Measurements from ENCODE around the gene CCDC38. TPM values are rescaled to one million over a fixed set of nuclear protein-coding genes. Genes with fewer than 3 reads are reported as not detected.

Gene CCDC38
- total and polyA plus RNA-seq, 10 of the 15 experiments (the other 5 are each of a cell fraction or from before 2014, with no cell fraction given) = 0.04 to 0.05 TPM; not detected in 8

- intact Hi-C loops (cut with micrococcal nuclease; ENCODE audit: unreplicated experiment) (no loop called here), in situ Hi-C loops (cut with MboI) (no loop called here)
- ChIA-PET RAD21 (ENCODE audit: unreplicated experiment) (interaction anchor here (2.0 kb wide), 1 partner anchor 59 kb away, joined by 6 read pairs; no protein-coding TSS in a partner anchor), CTCF (interaction anchor here (1.0 to 1.3 kb wide), 3 partner anchors 10 to 139 kb away, joined by 3 to 5 read pairs (median 4); partner anchors contain the start of gene CCDC38), POLR2A (no interaction called here), SMC1A (ENCODE audit: uncharacterized antibody, unreplicated experiment) (no interaction called here)
- WGBS (ENCODE audit: insufficient coverage, insufficient replicate concordance, low lambda C conversion rate, missing lambda C conversion rate) = 1% methylated on average over 13 of the region's 13 CpGs
- FAIRE-seq (no peak), ATAC-seq (peak; percentile 56), DNase-seq (ENCODE audit: low read depth, low spot score) (no peak)
- no peaks in the 10 kb centered on the region; a peak in 2 of 4 replicates for H3K27me3 ChIP-seq (replicated peaks in 1 of 2; ENCODE audit: control insufficient read depth in 2 of 2, insufficient read depth in 2 of 2, low read length in 1 of 2)
- peak overlapping the region; percentile 81 for H3K9ac ChIP-seq (ENCODE audit: control insufficient read depth, insufficient read depth, low read length)
- H3K9me3 ChIP-seq (replicated peaks; ENCODE audit: control insufficient read depth, insufficient read depth, low read length) = peaks cover 6% of the 10 kb centered on the region; the same call in 2 of the 3 replicates
- TSS peak; percentile 47 for BruUV-seq (replicated peaks)
- peak overlapping the region; percentile 76 for H3K27ac ChIP-seq (ENCODE audit: control insufficient read depth, insufficient read depth)
- H3K36me3 ChIP-seq (ENCODE audit: control insufficient read depth in 2 of 2, insufficient read depth in 2 of 2, low read length in 1 of 2) = peaks cover 0 to 23% of the 10 kb centered on the region in 2 experiments; a peak in 2 of 4 replicates
- H2AFZ ChIP-seq (ENCODE audit: control insufficient read depth, low read depth, low read length) = peak overlapping the region; percentile 39
- H4K20me1 ChIP-seq (ENCODE audit: control insufficient read depth, insufficient read depth) = no peaks in the 10 kb centered on the region
- no peaks in the 10 kb centered on the region for H3K4me1 ChIP-seq (ENCODE audit: control insufficient read depth, insufficient read depth, low read length)
- H3K4me2 ChIP-seq (ENCODE audit: control insufficient read depth, insufficient read depth) = peak overlapping the region; percentile 80
- H3K4me3 ChIP-seq = peak overlapping the region; percentile 86
- TF ChIP-seq MTA3 (IDR thresholded peaks at IDR 0.05; ENCODE audit: borderline replicate concordance, low read length) (peak; percentile 43; the same call in 1 of the 2 replicates), EGR1 (IDR thresholded peaks at IDR 0.05; ENCODE audit: borderline replicate concordance in 1 of 2, low read depth in 2 of 2, low read length in 2 of 2) (0 out of 3 replicates have a peak, but pooled peaks of 1 of the 2 experiments have one; percentile 19), RUNX3 (IDR thresholded peaks at IDR 0.05; ENCODE audit: low read length) (peak; percentile 13; the same call in 1 of the 2 replicates), BCLAF1 (IDR thresholded peaks at IDR 0.05) (no peak), E2F4 (IDR thresholded peaks at IDR 0.05; ENCODE audit: low read depth, low read length) (no peak), SUPT20H (IDR thresholded peaks at IDR 0.05; ENCODE audit: borderline replicate concordance, control insufficient read depth, low read depth, low read length) (no peak)
- peaks cover 50% of the 10 kb centered on the region for H3K79me2 ChIP-seq (ENCODE audit: control insufficient read depth, insufficient read depth, low read length)
Measured at GRCh38 chr12:95859344-95859816, 83.0 kb downstream of the CCDC38 start.

All from GM12878 (cell line).